RWPE2 (cell line): Measurements from ENCODE around the gene CCL28.

ENCODE experiments used
- ATAC-seq: fragments of 200-7000 bp; cut with Tn5 transposase; 3 replicates; pipeline ENCODE4 v1.9.1; 2021; ENCODE audit warnings: low read depth
- DNase-seq: peaks from one replicate; pipeline ENCODE4 v3.0.0-alpha.2; 2020; ENCODE audit warnings: low spot score
- H3K27ac ChIP-seq: fragments of 450-650 bp; 2 replicates; pipeline ENCODE4 v1.5.1; 2017; ENCODE audit warnings: mild to moderate bottlenecking; ENCODE audit not compliant: poor library complexity, severe bottlenecking
- H3K27me3 ChIP-seq: fragments of 250-450 bp; sonication (Bioruptor Pico); 2 replicates; pipeline ENCODE4 v1.5.1; 2021; ENCODE audit warnings: mild to moderate bottlenecking, moderate library complexity; ENCODE audit not compliant: insufficient read depth, poor library complexity, severe bottlenecking
- H3K36me3 ChIP-seq: fragments of 250-450 bp; sonication (Bioruptor Pico); 2 replicates; pipeline ENCODE4 v1.5.1; 2020; ENCODE audit warnings: low read depth, mild to moderate bottlenecking, moderate library complexity
- H3K4me1 ChIP-seq: fragments of 250-450 bp; sonication (Bioruptor Pico); 2 replicates; pipeline ENCODE4 v1.5.1; 2021; ENCODE audit warnings: mild to moderate bottlenecking, moderate library complexity; ENCODE audit not compliant: insufficient read depth, poor library complexity, severe bottlenecking
- H3K4me3 ChIP-seq: fragments of 250-450 bp; sonication (Bioruptor Pico); 2 replicates; pipeline ENCODE4 v1.5.1; 2021; ENCODE audit warnings: mild to moderate bottlenecking, moderate library complexity; ENCODE audit not compliant: severe bottlenecking
- H3K9me3 ChIP-seq: fragments of 250-450 bp; sonication (Bioruptor Pico); 2 replicates; pipeline ENCODE4 v1.5.1; 2021; ENCODE audit warnings: mild to moderate bottlenecking, moderate library complexity; ENCODE audit not compliant: severe bottlenecking
- CTCF ChIP-seq: fragments of 450-650 bp; IDR thresholded peaks from one replicate; pipeline ENCODE4 v1.5.1; 2017; ENCODE audit warnings: mild to moderate bottlenecking, moderate library complexity; ENCODE audit not compliant: poor library complexity, severe bottlenecking

CCL28 gene

GRCh38 chr5:43353668-43354067 is 58.5 kb downstream of the CCL28 start:
- H3K36me3 ChIP-seq: no peaks in the 10 kb centered on the region
- H3K27me3 ChIP-seq: no peaks in the 10 kb centered on the region
- H3K9me3 ChIP-seq: no peaks in the 10 kb centered on the region
- ATAC-seq (peak; percentile 65), DNase-seq (no peak)
- H3K4me1 ChIP-seq: no peaks in the 10 kb centered on the region
- no peak overlapping the region for H3K4me3 ChIP-seq
- no peak for TF ChIP-seq CTCF
- no peak overlapping the region for H3K27ac ChIP-seq

- Histone ChIP-seq H3K9me3 (no peaks in the 10 kb centered on the region), H3K4me1 (no peaks in the 10 kb centered on the region), H3K27ac (no peak overlapping the region), H3K4me3 (no peak overlapping the region), H3K27me3 (no peaks in the 10 kb centered on the region), H3K36me3 (no peaks in the 10 kb centered on the region)
- ATAC-seq: no peak
- no peak for DNase-seq
- TF ChIP-seq CTCF: no peak
Measured at GRCh38 chr5:43352915-43353314, 59.3 kb downstream of the CCL28 start.

- Histone ChIP-seq H3K27ac (no peak overlapping the region), H3K27me3 (no peaks in the 10 kb centered on the region), H3K4me1 (no peaks in the 10 kb centered on the region), H3K36me3 (no peaks in the 10 kb centered on the region), H3K4me3 (no peak overlapping the region), H3K9me3 (no peaks in the 10 kb centered on the region)
- no peak for DNase-seq
- no peak for ATAC-seq
- TF ChIP-seq CTCF: no peak
Measured at GRCh38 chr5:43352131-43352530, 60.1 kb downstream of the CCL28 start.

GRCh38 chr5:43348861-43349363 is 63.3 kb downstream of the CCL28 start:
- TF ChIP-seq CTCF: no peak
- DNase-seq (no peak), ATAC-seq (no peak)
- H3K9me3 ChIP-seq: no peaks in the 10 kb centered on the region
- H3K27me3 ChIP-seq: no peaks in the 10 kb centered on the region
- no peak overlapping the region for H3K27ac ChIP-seq
- no peak overlapping the region for H3K4me3 ChIP-seq
- H3K4me1 ChIP-seq: no peaks in the 10 kb centered on the region
- H3K36me3 ChIP-seq: no peaks in the 10 kb centered on the region

- Histone ChIP-seq H3K9me3 (no peaks in the 10 kb centered on the region), H3K27ac (no peak overlapping the region), H3K36me3 (no peaks in the 10 kb centered on the region), H3K27me3 (no peaks in the 10 kb centered on the region), H3K4me1 (no peaks in the 10 kb centered on the region), H3K4me3 (no peak overlapping the region)
- no peak for TF ChIP-seq CTCF
- ATAC-seq (no peak), DNase-seq (no peak)
Measured at GRCh38 chr5:43348207-43348606, 64.0 kb downstream of the CCL28 start.
